DOHH2 (cell line): ENCODE results near the gene TRAF3IP3.

Experiments
- CTCF ChIP-seq: fragments of 200-600 bp; sonication (generic); IDR thresholded peaks from one replicate; pipeline ENCODE4 v1.5.1; 2014; ENCODE audit warnings: antibody characterized with exemption, mild to moderate bottlenecking, low read depth, low read length; ENCODE audit not compliant: poor library complexity, severe bottlenecking
- EZH2phosphoT487 ChIP-seq: fragments of 200-600 bp; sonication (generic); IDR thresholded peaks from 2 replicates; pipeline ENCODE4 v1.6.1; 2017; ENCODE audit warnings: borderline replicate concordance, mild to moderate bottlenecking, antibody characterized with exemption, low read length, moderate library complexity, mixed read lengths

DNA sequence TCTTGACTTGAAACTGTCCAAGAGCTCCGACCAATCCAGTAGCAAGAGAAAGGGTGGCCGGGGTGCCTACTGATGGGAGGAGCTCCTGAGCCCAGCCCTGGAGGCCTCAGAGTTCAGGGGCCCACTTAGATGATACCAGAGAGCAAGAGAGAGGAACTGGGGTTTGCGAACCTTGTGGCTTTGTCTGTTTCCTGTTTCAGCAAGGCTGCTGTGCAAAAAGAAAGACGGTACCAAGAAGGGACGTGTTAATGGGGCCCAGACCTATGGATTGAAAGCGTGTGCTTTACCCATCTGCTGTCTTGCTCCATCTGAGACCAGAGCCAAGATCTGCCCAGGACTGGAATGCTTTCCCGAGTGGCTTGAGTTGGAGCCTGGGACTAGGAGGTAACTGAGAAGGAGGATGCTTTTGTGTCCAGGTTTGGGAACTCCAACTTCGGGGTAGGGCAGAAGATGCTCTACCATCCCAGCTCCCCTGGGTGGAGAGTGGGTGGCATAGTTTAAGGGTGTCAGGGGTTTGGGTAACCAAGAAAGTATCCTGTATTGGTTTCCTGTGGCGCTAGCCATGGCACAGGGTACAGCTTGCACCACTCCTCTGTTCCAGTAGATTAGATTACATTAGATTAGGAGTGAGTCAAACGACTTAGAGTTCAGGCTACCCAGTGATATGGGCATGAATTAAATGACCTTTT, at the start of gene TRAF3IP3:
- TF ChIP-seq CTCF (no peak), EZH2phosphoT487 (no peak)
